ENCODE results near the gene FBLN2. TPM values are rescaled to one million over a fixed set of nuclear protein-coding genes. Genes with fewer than 3 reads are reported as not detected.
A peak's percentile ranks its signal among the peaks of the same experiment; 100 is the strongest.

The FBLN2 gene
- total RNA-seq, 4 donors from 2014 or later = 20.6 to 51.2 (median 32.8) TPM

DNA sequence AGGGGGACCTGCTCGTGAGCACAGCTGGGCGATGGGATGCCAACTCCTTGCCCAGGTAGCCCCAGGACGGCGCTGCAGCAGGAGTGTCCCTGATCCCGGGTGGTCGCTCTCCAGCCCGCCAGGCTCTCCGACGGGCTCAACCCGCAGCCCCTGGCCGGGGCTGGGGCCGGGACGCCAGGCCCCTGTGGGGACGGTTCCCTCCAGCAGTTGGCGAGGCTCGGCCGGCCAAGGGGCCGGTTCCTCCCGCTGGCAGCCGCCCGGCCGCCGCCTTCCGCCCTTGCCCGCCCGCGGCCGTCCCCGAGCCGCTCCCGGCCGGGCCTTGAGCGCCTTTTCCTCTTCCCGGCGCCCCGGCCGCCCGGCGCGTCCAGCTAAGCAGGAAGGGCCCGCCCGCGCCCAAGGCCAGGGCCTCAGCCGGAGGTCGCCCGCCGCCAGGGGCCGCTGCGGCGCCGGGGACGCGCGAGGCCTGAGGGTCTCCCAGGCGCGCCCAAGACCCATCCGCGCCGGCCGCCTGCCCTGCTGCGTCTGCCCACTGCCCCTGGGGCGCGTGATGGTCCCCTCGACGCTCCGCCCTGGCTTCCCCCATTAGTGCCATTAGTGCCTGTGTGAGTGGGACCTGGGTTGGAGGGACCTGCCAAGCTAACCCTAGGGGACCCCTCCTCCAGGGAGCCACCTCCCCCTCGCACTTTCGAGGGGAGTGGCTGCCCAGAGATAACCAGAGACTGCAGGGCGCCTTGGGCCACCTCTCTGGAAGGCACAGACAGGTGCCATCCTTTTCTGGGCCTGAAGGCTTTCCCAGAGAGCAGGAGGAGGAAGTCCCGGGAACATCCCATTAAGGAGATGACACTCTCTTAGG lies 106.4 kb downstream of the FBLN2 start:
- TF ChIP-seq POLR2A (IDR thresholded peaks at IDR 0.05) = no peak
- TF ChIP-seq, protein P1, sequence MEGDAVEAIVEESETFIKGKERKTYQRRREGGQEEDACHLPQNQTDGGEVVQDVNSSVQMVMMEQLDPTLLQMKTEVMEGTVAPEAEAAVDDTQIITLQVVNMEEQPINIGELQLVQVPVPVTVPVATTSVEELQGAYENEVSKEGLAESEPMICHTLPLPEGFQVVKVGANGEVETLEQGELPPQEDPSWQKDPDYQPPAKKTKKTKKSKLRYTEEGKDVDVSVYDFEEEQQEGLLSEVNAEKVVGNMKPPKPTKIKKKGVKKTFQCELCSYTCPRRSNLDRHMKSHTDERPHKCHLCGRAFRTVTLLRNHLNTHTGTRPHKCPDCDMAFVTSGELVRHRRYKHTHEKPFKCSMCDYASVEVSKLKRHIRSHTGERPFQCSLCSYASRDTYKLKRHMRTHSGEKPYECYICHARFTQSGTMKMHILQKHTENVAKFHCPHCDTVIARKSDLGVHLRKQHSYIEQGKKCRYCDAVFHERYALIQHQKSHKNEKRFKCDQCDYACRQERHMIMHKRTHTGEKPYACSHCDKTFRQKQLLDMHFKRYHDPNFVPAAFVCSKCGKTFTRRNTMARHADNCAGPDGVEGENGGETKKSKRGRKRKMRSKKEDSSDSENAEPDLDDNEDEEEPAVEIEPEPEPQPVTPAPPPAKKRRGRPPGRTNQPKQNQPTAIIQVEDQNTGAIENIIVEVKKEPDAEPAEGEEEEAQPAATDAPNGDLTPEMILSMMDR (IDR thresholded peaks at IDR 0.05) = peak in 4 of 6 experiments; percentile 21 to 46 (median 37)
- Histone ChIP-seq H3K27me3 (no peaks in the 10 kb centered on the region), H3K9me3 (peaks cover 0 to 2% (median 0%) of the 10 kb centered on the region in 4 donors), H3K36me3 (no peaks in the 10 kb centered on the region), H3K4me1 (peaks cover 0 to 10% (median 2%) of the 10 kb centered on the region in 4 donors), H3K4me3 (peak overlapping the region in 2 of 4 donors; percentile 18 to 26), H3K27ac (no peak overlapping the region)
- DNase-seq = no peak

DNA sequence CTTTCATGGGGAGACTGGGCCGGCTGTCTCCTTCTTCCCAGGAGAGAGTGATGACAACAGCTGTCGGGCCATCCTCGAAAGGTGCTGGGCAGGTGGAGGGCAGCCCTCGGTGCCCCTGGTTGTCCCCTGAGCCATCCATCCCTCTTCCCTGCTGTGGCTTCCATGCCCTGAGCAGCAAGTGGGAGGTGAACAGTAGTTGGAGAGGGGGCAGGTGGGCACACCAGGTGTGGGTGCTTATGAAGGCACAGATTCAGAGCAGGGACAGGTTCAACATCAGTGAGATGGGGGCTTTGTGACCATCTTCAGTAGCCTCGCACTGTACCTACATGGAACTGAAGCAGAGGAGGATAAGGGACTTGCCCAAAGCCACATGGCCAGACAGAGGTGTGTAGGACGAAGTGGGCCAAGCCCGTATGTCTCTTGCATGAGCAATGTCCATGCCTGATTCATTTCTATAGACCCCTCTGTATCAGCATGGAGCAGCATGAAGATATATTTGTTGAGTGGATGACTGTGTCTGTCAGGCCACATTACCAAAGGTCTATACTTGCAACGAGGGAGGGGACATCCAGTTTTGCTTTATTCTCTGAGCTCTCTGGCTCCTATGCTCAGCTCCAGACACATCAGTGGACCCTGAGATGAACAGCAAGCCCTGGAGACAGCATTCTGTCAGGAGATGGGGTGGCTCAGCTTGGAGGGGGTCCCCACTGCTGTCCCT lies 107.8 kb downstream of the FBLN2 start:
- TF ChIP-seq, protein P1 (IDR thresholded peaks at IDR 0.05) = no peak
- no peak for TF ChIP-seq POLR2A (IDR thresholded peaks at IDR 0.05)
- no peaks in the 10 kb centered on the region for H3K36me3 ChIP-seq
- DNase-seq = no peak
- peaks cover 0 to 5% (median 0%) of the 10 kb centered on the region in 4 donors for H3K4me1 ChIP-seq
- no peaks in the 10 kb centered on the region for H3K9me3 ChIP-seq
- H3K27ac ChIP-seq = no peak overlapping the region
- H3K4me3 ChIP-seq = no peak overlapping the region
- H3K27me3 ChIP-seq = no peaks in the 10 kb centered on the region

DNA sequence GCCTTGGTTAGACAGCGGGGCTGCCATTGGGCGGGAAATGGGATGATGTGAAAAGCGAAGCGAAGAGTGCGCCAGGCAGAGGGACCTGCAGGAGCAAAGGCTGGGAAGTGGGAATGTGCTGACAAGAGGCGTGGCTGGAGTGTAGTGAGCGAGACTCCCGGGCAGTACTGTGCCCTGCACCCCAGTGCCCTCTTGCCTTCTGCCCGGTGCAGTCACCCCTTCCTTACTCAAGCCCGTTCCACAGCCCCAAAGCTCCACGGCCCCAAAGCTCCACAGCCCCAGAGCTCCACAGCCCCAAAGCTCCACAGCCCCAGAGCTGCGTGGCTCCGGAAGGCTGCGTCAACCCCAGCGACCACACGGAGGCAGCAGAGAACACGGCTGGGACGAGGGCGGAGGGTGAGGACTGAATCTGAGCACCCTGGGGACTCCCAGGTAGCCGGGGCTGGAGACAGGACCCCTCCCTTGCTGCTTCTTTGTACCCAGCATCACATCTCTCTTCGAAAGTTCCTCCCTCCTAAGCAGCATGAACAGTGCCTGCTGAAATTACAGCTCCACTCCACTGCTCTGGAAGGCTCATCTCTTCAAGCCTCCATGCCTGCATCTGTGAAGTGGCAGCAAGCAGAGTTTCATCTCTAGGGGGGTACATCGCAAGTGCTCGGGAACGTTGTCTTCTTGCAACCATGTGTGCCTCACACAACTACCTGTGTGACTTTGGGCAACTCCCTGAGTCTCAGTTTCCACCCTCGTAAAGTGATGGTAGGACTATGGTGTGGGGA lies 108.9 kb downstream of the FBLN2 start:
- peak in 1 of 3 donors; percentile 69 for DNase-seq
- no peaks in the 10 kb centered on the region for H3K27me3 ChIP-seq
- TF ChIP-seq, protein P1 (IDR thresholded peaks at IDR 0.05) = peak; percentile 20 to 68 (median 58)
- no peak for TF ChIP-seq POLR2A (IDR thresholded peaks at IDR 0.05)

DNA sequence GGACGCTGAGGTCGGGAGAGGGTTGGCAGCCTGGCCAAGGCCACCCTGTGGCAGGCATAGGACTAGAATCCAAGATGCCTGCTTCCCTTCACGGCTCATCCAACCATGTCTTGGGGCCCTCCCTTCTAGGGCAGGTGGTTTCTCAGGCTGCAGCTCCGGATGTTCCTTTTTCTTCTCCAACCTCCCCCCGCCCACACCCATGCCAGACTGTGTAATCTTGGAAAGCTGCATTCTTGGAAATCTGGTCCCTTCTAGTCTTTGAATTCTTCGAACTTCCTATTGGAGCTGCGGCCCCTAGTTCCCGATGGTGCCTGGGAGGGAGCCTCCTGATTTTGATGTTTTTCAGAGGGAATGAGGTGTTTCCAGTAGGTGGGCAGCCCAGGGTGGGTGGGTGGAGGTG lies 109.8 kb downstream of the FBLN2 start:
- H3K4me1 ChIP-seq = peaks cover 0 to 5% (median 0%) of the 10 kb centered on the region in 4 donors
- TF ChIP-seq, protein P1 (IDR thresholded peaks at IDR 0.05) = no peak
- TF ChIP-seq POLR2A (IDR thresholded peaks at IDR 0.05) = no peak
- no peaks in the 10 kb centered on the region for H3K36me3 ChIP-seq
- DNase-seq = no peak
- H3K27me3 ChIP-seq = no peaks in the 10 kb centered on the region
- H3K9me3 ChIP-seq = no peaks in the 10 kb centered on the region
- no peak overlapping the region for H3K27ac ChIP-seq
- no peak overlapping the region for H3K4me3 ChIP-seq

More for the DNA sequence above, 108.9 kb downstream of the FBLN2 start:
- H3K9me3 ChIP-seq = no peaks in the 10 kb centered on the region
- no peak overlapping the region for H3K4me3 ChIP-seq
- no peak overlapping the region for H3K27ac ChIP-seq
- H3K36me3 ChIP-seq = no peaks in the 10 kb centered on the region
- H3K4me1 ChIP-seq = peaks cover 0 to 5% (median 0%) of the 10 kb centered on the region in 4 donors

DNA sequence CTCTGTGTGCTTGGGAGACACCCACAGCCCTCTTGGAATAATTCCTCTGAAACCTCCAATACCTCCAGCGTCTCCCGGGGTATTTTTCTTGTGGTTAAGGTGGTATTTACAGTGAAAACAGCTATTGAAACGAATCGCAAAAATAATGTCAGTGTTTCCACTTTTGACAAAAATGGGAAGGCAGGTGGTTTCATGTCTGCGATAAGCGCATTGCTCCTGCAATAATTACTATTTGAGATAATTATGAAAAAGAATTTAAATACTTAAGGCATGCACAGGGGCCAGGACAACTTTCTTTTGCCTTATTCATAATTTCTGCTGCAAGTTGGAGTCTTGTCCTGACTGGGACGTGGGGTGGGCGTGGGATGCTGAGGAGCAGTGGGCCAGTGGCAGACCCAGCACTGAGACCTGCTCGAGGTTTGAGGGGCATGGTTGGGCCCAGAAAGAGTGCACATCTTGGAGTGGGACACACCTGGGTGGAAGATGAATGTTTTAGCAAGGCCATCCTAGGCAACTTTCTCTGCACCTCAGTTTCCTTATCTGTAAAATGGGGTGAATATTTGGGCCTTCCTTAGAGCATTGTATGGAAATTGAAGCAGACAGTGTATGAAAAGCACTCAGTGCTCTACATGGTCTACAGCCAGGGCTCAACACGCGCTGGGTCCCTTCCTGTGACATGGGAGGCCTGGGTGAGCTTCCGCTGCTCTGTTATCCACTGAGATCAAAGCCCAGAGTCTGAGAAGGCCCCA lies 110.5 kb downstream of the FBLN2 start:
- H3K27ac ChIP-seq = no peak overlapping the region
- no peak overlapping the region for H3K4me3 ChIP-seq
- H3K4me1 ChIP-seq = peaks cover 0 to 5% (median 0%) of the 10 kb centered on the region in 4 donors
- no peak for TF ChIP-seq POLR2A (IDR thresholded peaks at IDR 0.05)
- TF ChIP-seq, protein P1 (IDR thresholded peaks at IDR 0.05) = no peak
- H3K9me3 ChIP-seq = no peaks in the 10 kb centered on the region
- H3K36me3 ChIP-seq = no peaks in the 10 kb centered on the region
- no peak for DNase-seq
- H3K27me3 ChIP-seq = no peaks in the 10 kb centered on the region

Measured in Peyer's patch (tissue), 4 donors.